ENCODE measurements around the gene DNAH12. TPM values are rescaled to one million over a fixed set of nuclear protein-coding genes. Genes with fewer than 3 reads are reported as not detected.
"Not testable (repeated sequence)": the region's sequence is repeated elsewhere in the genome, so short reads cannot be mapped to it uniquely, and the experiment has no call there.

The DNAH12 gene
- total RNA-seq, 1 donor from 2014 or later = 0.32 TPM

GRCh38 chr3:57411715-57412114, 132.4 kb downstream of the DNAH12 start:
- no peak for DNase-seq (ENCODE audit: low read depth)

- no peak for DNase-seq (ENCODE audit: low read depth)
These were observed 134.7 kb downstream of the DNAH12 start for GRCh38 chr3:57409471-57409870.

GRCh38 chr3:57402675-57403074, 141.5 kb downstream of the DNAH12 start:
- no peak for DNase-seq (ENCODE audit: low read depth)

GRCh38 chr3:57397175-57398026, 146.7 kb downstream of the DNAH12 start:
- peak; percentile 24 for DNase-seq (ENCODE audit: low read depth)

- no peak for DNase-seq (ENCODE audit: low read depth)
These were observed 150.2 kb downstream of the DNAH12 start for GRCh38 chr3:57393977-57394376.

- DNase-seq (ENCODE audit: low read depth) = no peak
These were observed 152.4 kb downstream of the DNAH12 start for GRCh38 chr3:57391767-57392166.

GRCh38 chr3:57389271-57389670, 154.9 kb downstream of the DNAH12 start:
- no peak for DNase-seq (ENCODE audit: low read depth)

GRCh38 chr3:57386307-57386706, 157.8 kb downstream of the DNAH12 start:
- DNase-seq (ENCODE audit: low read depth) = no peak

GRCh38 chr3:57385498-57385897, 158.6 kb downstream of the DNAH12 start:
- no peak for DNase-seq (ENCODE audit: low read depth)

- no peak for DNase-seq (ENCODE audit: low read depth)
These were observed 160.3 kb downstream of the DNAH12 start for GRCh38 chr3:57383838-57384237.

- no peak for DNase-seq (ENCODE audit: low read depth)
These were observed 160.7 kb downstream of the DNAH12 start for GRCh38 chr3:57383406-57383805.

GRCh38 chr3:57382933-57383332, 161.2 kb downstream of the DNAH12 start:
- peak; percentile 71 for DNase-seq (ENCODE audit: low read depth)

- no peak for DNase-seq (ENCODE audit: low read depth)
These were observed 173.8 kb downstream of the DNAH12 start for GRCh38 chr3:57370341-57370740.

GRCh38 chr3:57365089-57365488, 179.1 kb downstream of the DNAH12 start:
- DNase-seq (ENCODE audit: low read depth) = not testable (repeated sequence)

GRCh38 chr3:57356275-57356674, 187.9 kb downstream of the DNAH12 start:
- DNase-seq (ENCODE audit: low read depth) = not testable (repeated sequence)

GRCh38 chr3:57354768-57355167, 189.4 kb downstream of the DNAH12 start:
- no peak for DNase-seq (ENCODE audit: low read depth)

GRCh38 chr3:57350271-57350670, 193.9 kb downstream of the DNAH12 start:
- no peak for DNase-seq (ENCODE audit: low read depth)

GRCh38 chr3:57339071-57339642, 205.0 kb downstream of the DNAH12 start:
- not testable (repeated sequence) for DNase-seq (ENCODE audit: low read depth)

- not testable (repeated sequence) for DNase-seq (ENCODE audit: low read depth)
These were observed 205.7 kb downstream of the DNAH12 start for GRCh38 chr3:57338272-57339070.

- no peak for DNase-seq (ENCODE audit: low read depth)
These were observed 208.7 kb downstream of the DNAH12 start for GRCh38 chr3:57335283-57335938.

- no peak for DNase-seq (ENCODE audit: low read depth)
These were observed 213.0 kb downstream of the DNAH12 start for GRCh38 chr3:57331078-57331610.
